HG02852 (cell line): ENCODE data around the gene PIEZO1.

ENCODE experiments used
- ATAC-seq: cut with Tn5 transposase; IDR thresholded peaks from one replicate; pipeline ENCODE4 v1.9.1; 2021; ENCODE audit warnings: mild to moderate bottlenecking, moderate library complexity; ENCODE audit not compliant: unreplicated experiment

PIEZO1 gene

GRCh38 chr16:88769617-88770460 is 15.2 kb downstream of the PIEZO1 start:
- no peak for ATAC-seq

GRCh38 chr16:88768071-88768783 is 16.8 kb downstream of the PIEZO1 start:
- ATAC-seq = no peak

- no peak for ATAC-seq
Observed at GRCh38 chr16:88767546-88768070, 17.4 kb downstream of the PIEZO1 start.

GRCh38 chr16:88766975-88767374 is 18.0 kb downstream of the PIEZO1 start:
- no peak for ATAC-seq

GRCh38 chr16:88764913-88765349 is 20.1 kb downstream of the PIEZO1 start:
- no peak for ATAC-seq

- no peak for ATAC-seq
Observed at GRCh38 chr16:88764080-88764479, 20.9 kb downstream of the PIEZO1 start.

- ATAC-seq = no peak
Observed at GRCh38 chr16:88763502-88764053, 21.4 kb downstream of the PIEZO1 start.

GRCh38 chr16:88762941-88763340 is 22.1 kb downstream of the PIEZO1 start:
- ATAC-seq = no peak

GRCh38 chr16:88762258-88762870 is 22.7 kb downstream of the PIEZO1 start:
- no peak for ATAC-seq

- no peak for ATAC-seq
Observed at GRCh38 chr16:88761830-88762229, 23.2 kb downstream of the PIEZO1 start.

GRCh38 chr16:88761143-88761534 is 23.9 kb downstream of the PIEZO1 start:
- no peak for ATAC-seq

- no peak for ATAC-seq
Observed at GRCh38 chr16:88760424-88761142, 24.4 kb downstream of the PIEZO1 start.

- ATAC-seq = no peak
Observed at GRCh38 chr16:88759976-88760350, 25.1 kb downstream of the PIEZO1 start.

- ATAC-seq = no peak
Observed at GRCh38 chr16:88759245-88759975, 25.6 kb downstream of the PIEZO1 start.

GRCh38 chr16:88758944-88759244 is 26.1 kb downstream of the PIEZO1 start:
- ATAC-seq = no peak

- ATAC-seq = no peak
Observed at GRCh38 chr16:88758227-88758943, 26.6 kb downstream of the PIEZO1 start.

- ATAC-seq = no peak
Observed at GRCh38 chr16:88755745-88756443, 29.1 kb downstream of the PIEZO1 start.

GRCh38 chr16:88754912-88755744 is 29.9 kb downstream of the PIEZO1 start:
- no peak for ATAC-seq
